ENCODE results near the gene HRH1.
"Not testable (repeated sequence)": the region's sequence is repeated elsewhere in the genome, so short reads cannot be mapped to it uniquely, and the experiment has no call there.

HRH1 gene, protein sequence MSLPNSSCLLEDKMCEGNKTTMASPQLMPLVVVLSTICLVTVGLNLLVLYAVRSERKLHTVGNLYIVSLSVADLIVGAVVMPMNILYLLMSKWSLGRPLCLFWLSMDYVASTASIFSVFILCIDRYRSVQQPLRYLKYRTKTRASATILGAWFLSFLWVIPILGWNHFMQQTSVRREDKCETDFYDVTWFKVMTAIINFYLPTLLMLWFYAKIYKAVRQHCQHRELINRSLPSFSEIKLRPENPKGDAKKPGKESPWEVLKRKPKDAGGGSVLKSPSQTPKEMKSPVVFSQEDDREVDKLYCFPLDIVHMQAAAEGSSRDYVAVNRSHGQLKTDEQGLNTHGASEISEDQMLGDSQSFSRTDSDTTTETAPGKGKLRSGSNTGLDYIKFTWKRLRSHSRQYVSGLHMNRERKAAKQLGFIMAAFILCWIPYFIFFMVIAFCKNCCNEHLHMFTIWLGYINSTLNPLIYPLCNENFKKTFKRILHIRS

DNA sequence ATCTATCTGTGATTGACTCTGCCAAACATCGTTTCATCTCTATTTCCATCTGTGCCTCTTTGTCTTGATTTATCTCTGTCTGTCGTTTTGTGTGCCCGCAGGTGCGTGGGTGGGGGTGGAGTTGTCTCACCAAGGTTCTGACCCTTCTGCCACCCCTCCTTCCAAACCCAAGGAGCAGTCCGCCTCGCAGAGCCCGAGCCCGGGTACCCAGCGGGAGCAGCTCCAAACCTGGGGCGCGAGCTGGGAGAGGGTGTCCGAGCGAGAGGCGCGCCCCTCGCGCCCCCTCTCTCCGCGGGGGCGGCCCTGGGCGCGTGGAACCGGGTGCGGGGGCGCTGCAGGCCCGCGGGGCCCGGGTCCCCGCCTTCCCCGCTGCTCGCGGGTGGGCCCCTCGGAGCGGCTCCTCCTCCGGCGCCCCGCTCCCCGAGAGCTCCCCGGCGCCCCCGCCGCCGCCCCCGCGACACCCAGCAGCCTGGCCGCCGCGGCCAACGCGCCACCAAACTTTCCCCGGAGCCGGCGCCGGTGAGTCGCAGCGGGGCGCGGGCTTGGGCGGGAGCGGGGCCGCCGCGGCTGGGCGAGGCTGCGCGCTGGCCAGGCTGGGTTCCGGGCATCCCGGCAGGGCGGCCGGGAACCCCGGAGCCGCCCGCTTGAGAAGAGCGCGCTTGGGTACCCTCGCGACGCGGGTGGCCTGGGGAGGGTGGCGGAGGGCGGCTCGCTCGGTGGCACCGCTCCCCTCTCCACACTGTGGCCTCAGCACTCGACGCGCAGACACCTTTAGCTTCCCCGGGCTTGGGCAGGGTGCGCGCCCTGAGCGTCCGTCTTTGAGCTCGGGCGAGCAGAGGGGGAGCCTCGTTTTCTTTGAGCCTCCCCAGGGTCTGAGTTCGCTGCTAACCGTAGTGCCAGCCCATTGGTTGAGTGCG, at the start of gene HRH1:
Gene HRH1, plus strand, starts transcription at position 458 of the 917 bp plus-strand sequence. CDS start 104,545 bp downstream, outside the sequence.
- peaks cover 7% of the 10 kb centered on the region for H3K4me1 Mint-ChIP-seq (ENCODE audit: low read depth)

DNA sequence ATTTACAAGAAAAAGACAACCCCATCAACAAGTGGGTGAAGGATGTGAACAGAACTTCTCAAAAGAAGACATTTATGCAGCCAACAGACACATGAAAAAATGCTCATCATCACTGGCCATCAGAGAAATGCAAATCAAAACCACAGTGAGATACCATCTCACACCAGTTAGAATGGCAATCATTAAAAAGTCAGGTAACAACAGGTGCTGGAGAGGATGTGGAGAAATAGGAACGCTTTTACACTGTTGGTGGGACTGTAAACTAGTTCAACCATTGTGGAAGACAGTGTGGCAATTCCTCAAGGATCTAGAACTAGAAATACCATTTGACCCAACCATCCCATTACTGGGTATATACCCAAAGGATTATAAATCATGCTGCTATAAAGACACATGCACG, 41.0 kb upstream of the HRH1 start:
- not testable (repeated sequence) for H3K4me3 Mint-ChIP-seq; H3K36me3 Mint-ChIP-seq (ENCODE audit: low read depth); H3K9me3 Mint-ChIP-seq; H3K27ac Mint-ChIP-seq; DNase-seq (ENCODE audit: low spot score); H3K4me1 Mint-ChIP-seq (ENCODE audit: low read depth)
- H3K27me3 Mint-ChIP-seq (ENCODE audit: low read depth): peaks cover 18% of the 10 kb centered on the region

More for the DNA sequence above, at the start of gene HRH1:
- H3K36me3 Mint-ChIP-seq (ENCODE audit: low read depth): no peaks in the 10 kb centered on the region
- no peak for DNase-seq (ENCODE audit: low spot score)
- H3K27me3 Mint-ChIP-seq (ENCODE audit: low read depth): peaks cover 73% of the 10 kb centered on the region
- no peaks in the 10 kb centered on the region for H3K9me3 Mint-ChIP-seq
- peak within 1 kb of the TSS; percentile 46 for H3K4me3 Mint-ChIP-seq
- no peak within 1 kb of the TSS for H3K27ac Mint-ChIP-seq

DNA sequence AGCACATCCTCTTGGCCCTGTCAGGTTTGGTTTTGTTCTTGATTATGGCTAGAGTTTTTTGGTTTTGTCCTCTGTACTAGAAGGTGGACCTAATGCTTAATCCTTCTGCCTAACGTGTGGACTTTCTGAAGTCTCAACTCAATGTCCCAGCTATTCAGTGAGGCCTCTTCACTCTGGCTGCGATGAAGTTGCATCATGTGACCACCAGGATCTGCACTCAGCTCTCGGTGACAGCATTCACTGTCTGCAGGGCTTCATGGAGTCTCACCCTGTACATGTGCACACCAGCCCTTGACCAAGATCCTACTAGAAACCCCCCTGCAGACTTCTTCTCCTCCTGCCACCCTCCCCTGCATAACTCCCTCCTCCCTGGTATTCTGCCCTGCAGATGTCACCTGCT, 38.7 kb upstream of the HRH1 start:
- Mint-ChIP-seq H3K4me3 (no peak overlapping the region), H3K27me3 (ENCODE audit: low read depth) (peaks cover 6% of the 10 kb centered on the region), H3K27ac (no peak overlapping the region), H3K9me3 (no peaks in the 10 kb centered on the region), H3K36me3 (ENCODE audit: low read depth) (no peaks in the 10 kb centered on the region), H3K4me1 (ENCODE audit: low read depth) (no peaks in the 10 kb centered on the region)
- no peak for DNase-seq (ENCODE audit: low spot score)

DNA sequence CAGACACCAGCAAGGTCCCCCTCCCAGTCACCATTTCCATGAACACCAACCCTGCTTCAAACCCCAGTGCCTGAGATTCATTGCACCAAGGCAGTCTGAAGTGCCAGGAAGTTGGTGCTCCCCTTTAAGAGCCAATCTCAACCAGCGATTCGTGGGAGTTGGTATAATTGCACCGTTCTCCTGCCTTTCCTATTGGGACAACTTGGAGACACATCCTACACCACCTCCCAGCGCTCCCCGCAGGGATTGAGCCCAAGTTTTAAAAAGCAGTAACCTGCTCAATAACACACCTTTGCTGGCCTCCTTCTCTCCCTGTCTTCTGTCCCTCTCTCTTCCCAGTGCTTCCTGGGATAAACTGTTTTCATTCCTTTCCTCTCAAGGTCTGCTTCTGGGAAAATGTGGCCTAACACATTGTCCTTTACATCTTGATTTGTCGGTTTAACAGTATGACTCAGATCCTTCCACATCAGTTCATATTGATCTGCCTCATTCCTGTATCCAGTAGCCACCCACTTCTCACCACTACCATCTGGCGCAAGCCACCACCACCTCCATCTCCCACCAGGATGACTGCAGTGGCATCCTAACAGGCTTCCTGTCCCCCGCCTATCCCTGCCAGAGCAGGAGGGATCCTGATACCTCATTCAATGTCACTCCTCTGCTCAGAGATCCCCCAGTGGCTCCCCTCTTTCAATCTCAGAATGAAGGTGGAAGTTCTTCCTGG, 37.8 kb upstream of the HRH1 start:
- Mint-ChIP-seq H3K36me3 (ENCODE audit: low read depth) (no peaks in the 10 kb centered on the region), H3K4me1 (ENCODE audit: low read depth) (no peaks in the 10 kb centered on the region), H3K4me3 (no peak overlapping the region), H3K27ac (no peak overlapping the region), H3K27me3 (ENCODE audit: low read depth) (peaks cover 4% of the 10 kb centered on the region), H3K9me3 (no peaks in the 10 kb centered on the region)
- DNase-seq (ENCODE audit: low spot score): no peak

DNA sequence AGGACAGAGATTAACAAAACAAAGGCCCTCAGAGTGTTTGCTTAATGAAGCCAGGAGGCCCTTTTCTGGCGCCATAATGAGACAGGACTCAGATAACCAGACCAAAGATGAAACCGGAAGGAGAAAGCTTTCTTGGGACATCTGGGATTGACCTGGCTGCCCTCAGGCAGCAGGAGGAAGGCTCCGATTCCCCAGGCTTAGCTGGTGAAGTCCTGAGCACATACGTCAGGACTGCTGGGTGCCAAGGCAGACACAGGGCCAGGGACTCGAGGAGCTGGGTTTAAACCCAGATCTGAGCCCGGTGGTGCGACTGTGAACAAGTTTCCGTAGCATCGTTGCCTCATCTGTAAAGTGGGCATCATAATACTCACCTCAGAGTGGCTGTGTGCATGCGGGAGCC, 36.7 kb upstream of the HRH1 start:
- no peaks in the 10 kb centered on the region for H3K36me3 Mint-ChIP-seq (ENCODE audit: low read depth)
- no peak overlapping the region for H3K4me3 Mint-ChIP-seq
- no peak overlapping the region for H3K27ac Mint-ChIP-seq
- no peaks in the 10 kb centered on the region for H3K4me1 Mint-ChIP-seq (ENCODE audit: low read depth)
- no peak for DNase-seq (ENCODE audit: low spot score)
- H3K9me3 Mint-ChIP-seq: no peaks in the 10 kb centered on the region
- peaks cover 2% of the 10 kb centered on the region for H3K27me3 Mint-ChIP-seq (ENCODE audit: low read depth)

DNA sequence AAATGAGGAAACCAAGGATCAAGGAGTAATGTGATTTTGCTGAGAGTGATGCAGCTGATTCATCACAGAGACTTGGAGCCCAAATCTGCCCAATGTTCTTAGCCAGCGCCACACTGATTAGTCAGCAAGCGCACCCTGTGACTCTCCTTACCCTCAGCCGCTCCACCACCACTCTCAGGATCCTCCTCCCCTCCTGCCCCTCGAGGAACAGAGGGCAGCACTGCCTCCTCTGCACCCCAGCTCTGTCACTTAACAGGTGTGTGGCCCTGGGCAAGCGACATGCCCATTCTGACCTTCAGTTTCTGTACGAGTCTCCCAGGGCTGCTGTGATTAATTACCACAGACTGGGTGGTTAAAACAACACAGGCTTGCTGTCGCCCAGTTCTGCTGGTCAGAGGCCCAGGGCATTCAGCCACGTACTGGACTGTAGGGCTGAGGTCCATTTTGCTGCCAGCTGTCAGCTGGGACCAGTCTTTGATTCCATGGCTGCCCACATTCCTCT, 36.1 kb upstream of the HRH1 start:
- no peak overlapping the region for H3K27ac Mint-ChIP-seq
- H3K4me1 Mint-ChIP-seq (ENCODE audit: low read depth): no peaks in the 10 kb centered on the region
- no peak overlapping the region for H3K4me3 Mint-ChIP-seq
- H3K9me3 Mint-ChIP-seq: no peaks in the 10 kb centered on the region
- H3K36me3 Mint-ChIP-seq (ENCODE audit: low read depth): no peaks in the 10 kb centered on the region
- H3K27me3 Mint-ChIP-seq (ENCODE audit: low read depth): peaks cover 2% of the 10 kb centered on the region
- DNase-seq (ENCODE audit: low spot score): no peak

DNA sequence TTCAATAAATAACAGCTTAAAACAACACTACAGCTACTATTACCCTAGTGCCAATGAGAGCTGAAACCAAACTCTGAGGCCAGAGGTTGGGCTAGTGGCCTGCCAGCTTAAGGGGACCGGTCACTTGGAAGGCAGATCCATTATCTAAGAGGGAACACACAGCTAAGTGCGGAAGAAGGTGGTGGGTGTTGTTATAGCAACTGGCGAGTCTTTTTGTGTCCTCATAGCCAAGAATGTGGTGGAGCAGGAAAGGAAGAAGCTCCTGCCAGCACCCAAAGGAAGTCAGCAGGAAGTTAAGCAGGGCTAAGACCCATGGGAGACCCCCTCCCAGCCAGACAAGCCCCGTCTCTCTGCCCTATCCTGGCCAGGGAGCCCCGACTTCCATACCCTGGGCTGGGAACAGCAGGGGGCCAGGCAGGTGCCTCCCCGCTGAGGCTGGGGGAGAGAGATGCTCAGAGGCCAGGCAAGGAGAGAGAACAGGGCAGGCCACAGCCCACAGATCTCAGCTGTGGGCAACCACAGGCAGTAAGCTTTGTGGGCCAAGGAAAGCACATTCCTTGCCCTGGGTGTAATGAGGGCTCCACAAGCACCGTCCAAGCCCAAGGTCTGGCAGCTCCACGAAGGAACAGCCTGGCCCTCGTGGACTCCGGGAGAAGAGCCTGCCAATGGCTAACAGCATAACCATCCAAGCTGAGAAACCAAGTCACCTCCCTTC, 34.0 kb upstream of the HRH1 start:
- Mint-ChIP-seq H3K4me3 (no peak overlapping the region), H3K4me1 (ENCODE audit: low read depth) (no peaks in the 10 kb centered on the region), H3K27me3 (ENCODE audit: low read depth) (peaks cover 2% of the 10 kb centered on the region), H3K27ac (no peak overlapping the region), H3K9me3 (no peaks in the 10 kb centered on the region), H3K36me3 (ENCODE audit: low read depth) (no peaks in the 10 kb centered on the region)
- no peak for DNase-seq (ENCODE audit: low spot score)

DNA sequence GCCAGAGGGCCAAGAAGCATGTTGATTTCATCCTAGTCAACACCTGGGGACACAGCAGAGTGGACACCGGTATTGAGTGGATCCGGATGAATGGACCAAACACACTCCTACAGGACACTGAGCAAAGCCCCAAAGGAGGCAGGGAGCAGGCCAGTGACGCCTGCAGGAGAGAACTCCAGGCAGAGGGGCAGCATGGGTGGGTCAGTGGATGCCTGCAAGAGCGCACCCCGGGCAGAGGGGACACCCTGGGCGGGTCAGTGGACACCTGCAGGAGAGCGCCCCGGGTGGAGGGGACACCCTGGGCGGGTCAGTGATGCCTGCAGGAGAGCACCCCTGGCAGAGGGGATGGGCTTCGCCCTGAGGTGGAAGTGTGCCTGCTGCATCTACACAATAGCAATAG, 27.6 kb upstream of the HRH1 start:
- Mint-ChIP-seq H3K27ac (no peak overlapping the region), H3K36me3 (ENCODE audit: low read depth) (no peaks in the 10 kb centered on the region), H3K4me3 (no peak overlapping the region), H3K4me1 (ENCODE audit: low read depth) (no peaks in the 10 kb centered on the region), H3K9me3 (no peaks in the 10 kb centered on the region), H3K27me3 (ENCODE audit: low read depth) (no peaks in the 10 kb centered on the region)
- DNase-seq (ENCODE audit: low spot score): no peak

DNA sequence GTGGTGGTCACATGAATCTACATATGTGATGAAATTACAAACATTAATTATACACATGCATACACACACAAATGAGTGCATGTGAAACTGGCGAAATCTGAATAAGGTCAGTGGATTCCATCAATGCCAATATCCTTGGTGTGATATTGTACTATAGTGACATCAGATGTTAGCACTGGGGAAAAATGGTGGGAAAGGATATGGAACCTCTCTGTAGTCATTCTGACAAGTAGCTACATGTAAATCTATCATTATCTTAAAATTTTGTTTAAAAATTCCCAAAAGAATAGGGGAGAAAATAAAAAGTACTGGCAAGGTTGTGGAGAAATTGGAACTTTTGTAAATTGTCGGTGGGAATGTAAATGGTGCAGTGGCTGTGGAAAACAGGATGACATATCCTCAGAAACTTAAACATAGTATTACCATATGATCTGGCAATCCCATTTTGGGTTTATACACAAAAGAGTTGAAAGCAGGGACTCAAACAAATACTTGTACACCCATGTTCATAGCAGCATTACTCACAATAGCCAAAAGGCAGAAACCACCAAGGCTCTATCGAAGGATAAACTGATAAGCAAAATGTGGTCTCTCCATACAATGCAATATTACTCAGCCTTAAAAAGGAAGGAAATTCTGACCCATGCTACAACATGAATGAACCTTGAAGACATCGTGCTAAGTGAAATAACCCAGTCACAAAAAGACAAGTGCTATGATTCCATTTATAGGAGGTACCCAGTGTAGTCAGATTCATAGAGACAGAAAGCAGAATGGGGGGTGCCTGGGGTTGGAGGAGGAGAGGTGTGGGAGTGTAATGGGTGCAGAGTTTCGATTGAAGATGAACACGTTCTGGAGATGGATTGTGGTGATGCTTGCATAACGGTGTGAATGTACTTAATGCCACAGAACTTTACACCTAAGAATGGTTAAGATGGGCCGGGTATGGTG, 25.3 kb upstream of the HRH1 start:
- no peaks in the 10 kb centered on the region for H3K4me1 Mint-ChIP-seq (ENCODE audit: low read depth)

DNA sequence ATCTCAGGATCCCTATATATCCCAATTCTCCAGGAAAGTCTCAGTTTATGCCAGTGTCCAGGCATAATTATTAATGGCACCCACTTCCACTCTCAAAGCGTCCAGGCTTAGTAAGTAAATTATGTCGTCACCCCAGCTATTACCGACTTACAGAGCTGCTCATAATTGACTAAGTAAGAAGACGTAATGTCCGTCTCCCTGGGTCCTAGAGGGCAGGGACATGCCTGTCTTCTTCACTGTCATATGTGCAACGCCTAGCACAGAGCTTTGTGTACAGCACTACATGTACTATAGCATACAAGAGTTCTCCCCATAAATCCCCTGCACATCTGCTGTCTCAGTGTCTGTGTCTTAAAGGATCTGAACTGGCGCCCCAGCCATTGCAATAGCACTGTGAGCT, 23.9 kb upstream of the HRH1 start:
- Mint-ChIP-seq H3K9me3 (no peaks in the 10 kb centered on the region), H3K27ac (no peak overlapping the region), H3K4me1 (ENCODE audit: low read depth) (no peaks in the 10 kb centered on the region), H3K27me3 (ENCODE audit: low read depth) (no peaks in the 10 kb centered on the region), H3K4me3 (no peak overlapping the region), H3K36me3 (ENCODE audit: low read depth) (no peaks in the 10 kb centered on the region)
- DNase-seq (ENCODE audit: low spot score): no peak

More for the DNA sequence above, 25.3 kb upstream of the HRH1 start:
- Mint-ChIP-seq H3K4me3 (no peak overlapping the region), H3K36me3 (ENCODE audit: low read depth) (no peaks in the 10 kb centered on the region), H3K9me3 (no peaks in the 10 kb centered on the region), H3K27me3 (ENCODE audit: low read depth) (no peaks in the 10 kb centered on the region), H3K27ac (no peak overlapping the region)
- peak; percentile 34 for DNase-seq (ENCODE audit: low spot score)

DNA sequence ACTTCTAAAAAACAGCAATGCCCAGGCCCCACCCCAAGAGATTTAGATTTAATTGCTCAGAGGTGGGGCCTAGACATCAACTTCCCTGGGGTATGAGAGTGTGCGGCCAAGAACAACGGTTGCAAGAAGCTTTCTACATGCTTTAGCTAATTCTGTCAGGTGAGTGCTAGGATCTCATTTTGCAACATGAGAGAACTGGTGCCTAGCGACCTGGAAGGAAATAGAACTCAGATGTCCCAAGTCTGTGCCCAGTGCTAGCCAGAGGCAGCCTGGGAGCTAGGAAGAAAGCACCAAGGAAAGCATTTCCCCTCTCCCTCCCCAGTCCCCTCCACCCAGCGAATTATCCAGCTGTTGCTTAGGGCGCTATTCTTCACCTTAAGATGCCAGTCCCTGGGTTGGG, 22.9 kb upstream of the HRH1 start:
- Mint-ChIP-seq H3K4me1 (ENCODE audit: low read depth) (no peaks in the 10 kb centered on the region), H3K27me3 (ENCODE audit: low read depth) (no peaks in the 10 kb centered on the region), H3K27ac (no peak overlapping the region), H3K36me3 (ENCODE audit: low read depth) (no peaks in the 10 kb centered on the region), H3K4me3 (no peak overlapping the region), H3K9me3 (no peaks in the 10 kb centered on the region)
- no peak for DNase-seq (ENCODE audit: low spot score)

DNA sequence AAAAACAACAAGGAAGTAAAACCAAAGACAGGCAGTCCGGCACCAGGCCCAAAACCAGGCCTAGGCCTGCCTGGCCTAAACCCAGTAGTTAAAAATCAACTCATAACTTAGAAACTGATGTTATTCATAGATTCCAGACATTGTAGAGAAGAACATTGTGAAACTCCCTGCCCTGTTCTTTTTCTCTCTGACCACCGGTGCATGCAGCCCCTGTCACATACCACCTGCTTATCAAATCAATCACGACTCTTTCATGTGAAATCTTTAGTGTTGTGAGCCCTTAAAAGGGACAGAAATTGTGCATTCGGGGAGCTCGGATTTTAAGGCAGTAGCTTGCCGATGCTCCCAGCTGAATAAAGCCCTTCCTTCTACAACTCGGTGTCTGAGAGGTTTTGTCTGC, 22.4 kb upstream of the HRH1 start:
- DNase-seq (ENCODE audit: low spot score); H3K27ac Mint-ChIP-seq; H3K4me1 Mint-ChIP-seq (ENCODE audit: low read depth); H3K9me3 Mint-ChIP-seq; H3K4me3 Mint-ChIP-seq; H3K36me3 Mint-ChIP-seq (ENCODE audit: low read depth); H3K27me3 Mint-ChIP-seq (ENCODE audit: low read depth): not testable (repeated sequence)

All from T-helper 2 cell treated with Interferon-gamma antibody and Interleukin-4, amounts not matched to agents 5 μg/mL and 100 μg/mL, for 36 hours (primary cell).